Midbrain (tissue), 1 donor: ENCODE results near the gene ZDHHC8.
A peak's percentile ranks its signal among the peaks of the same experiment; 100 is the strongest.

Experiments
- DNase-seq: peaks from one replicate; lab custom pipeline; 2025; lab: John Stamatoyannopoulos, UW

The ZDHHC8 gene

GRCh38 chr22:20096574-20097420, 34.8 kb upstream of the ZDHHC8 start:
- DNase-seq, result no peak

GRCh38 chr22:20099099-20099711, 32.4 kb upstream of the ZDHHC8 start:
- DNase-seq, result no peak

- no peak for DNase-seq
These were observed 30.0 kb upstream of the ZDHHC8 start for GRCh38 chr22:20101638-20102037.

- DNase-seq, result no peak
These were observed 29.3 kb upstream of the ZDHHC8 start for GRCh38 chr22:20102203-20102780.

- no peak for DNase-seq
These were observed 26.0 kb upstream of the ZDHHC8 start for GRCh38 chr22:20105456-20106204.

- DNase-seq, result no peak
These were observed 25.3 kb upstream of the ZDHHC8 start for GRCh38 chr22:20106205-20106848.

GRCh38 chr22:20106849-20107237, 24.8 kb upstream of the ZDHHC8 start:
- no peak for DNase-seq

- no peak for DNase-seq
These were observed 24.1 kb upstream of the ZDHHC8 start for GRCh38 chr22:20107471-20107901.

- DNase-seq, result no peak
These were observed 23.4 kb upstream of the ZDHHC8 start for GRCh38 chr22:20107951-20108756.

- no peak for DNase-seq
These were observed 22.8 kb upstream of the ZDHHC8 start for GRCh38 chr22:20108757-20109230.

- DNase-seq, result no peak
These were observed 21.9 kb upstream of the ZDHHC8 start for GRCh38 chr22:20109411-20110358.

GRCh38 chr22:20110359-20110985, 21.1 kb upstream of the ZDHHC8 start:
- no peak for DNase-seq

- no peak for DNase-seq
These were observed 20.4 kb upstream of the ZDHHC8 start for GRCh38 chr22:20111045-20111688.

GRCh38 chr22:20111689-20112622, 19.6 kb upstream of the ZDHHC8 start:
- peak; percentile 39 for DNase-seq

GRCh38 chr22:20112623-20113511, 18.7 kb upstream of the ZDHHC8 start:
- DNase-seq, result no peak

GRCh38 chr22:20113551-20114310, 17.9 kb upstream of the ZDHHC8 start:
- no peak for DNase-seq
